Activated CD8-positive, alpha-beta memory T cell treated with anti-CD3 and anti-CD28 coated beads, Interleukin-2, amount 50 U/mL, for 1 hour (primary cell): Measurements from ENCODE around the gene NELL1.
"Not testable (repeated sequence)": the region's sequence is repeated elsewhere in the genome, so short reads cannot be mapped to it uniquely, and the experiment has no call there.

Experiments used
- DNase-seq: peaks from one replicate; pipeline ENCODE4 v3.0.0-alpha.2; 2020; ENCODE audit errors: extremely low read depth

The NELL1 gene

GRCh38 chr11:20762980-20763379, 93.6 kb downstream of the NELL1 start:
- no peak for DNase-seq

DNA sequence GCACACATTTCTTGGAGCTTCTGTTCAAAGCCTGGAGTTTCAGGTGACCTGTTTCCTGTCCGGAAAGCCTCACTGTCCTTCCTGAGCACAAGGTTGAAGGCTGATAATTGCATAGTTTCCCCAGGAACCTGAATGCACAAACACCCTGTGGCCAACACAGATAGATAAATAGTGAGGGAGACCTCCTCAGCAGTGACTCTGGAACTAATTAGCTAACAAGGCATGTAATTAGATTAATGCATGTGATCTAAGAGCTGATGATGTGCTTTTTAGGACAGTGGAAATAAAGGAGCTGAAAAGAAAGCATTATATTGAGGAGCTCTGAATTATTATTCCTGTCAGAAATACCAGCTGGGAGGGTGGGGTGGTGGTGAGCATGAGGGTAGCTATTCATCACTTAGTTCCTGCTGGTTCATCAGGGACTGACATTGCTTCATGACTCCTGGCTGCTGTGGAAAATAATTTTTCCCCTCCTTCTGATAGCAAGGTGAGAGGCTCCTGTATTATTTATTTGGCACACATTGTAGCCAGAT, 101.1 kb downstream of the NELL1 start:
- no peak for DNase-seq

DNA sequence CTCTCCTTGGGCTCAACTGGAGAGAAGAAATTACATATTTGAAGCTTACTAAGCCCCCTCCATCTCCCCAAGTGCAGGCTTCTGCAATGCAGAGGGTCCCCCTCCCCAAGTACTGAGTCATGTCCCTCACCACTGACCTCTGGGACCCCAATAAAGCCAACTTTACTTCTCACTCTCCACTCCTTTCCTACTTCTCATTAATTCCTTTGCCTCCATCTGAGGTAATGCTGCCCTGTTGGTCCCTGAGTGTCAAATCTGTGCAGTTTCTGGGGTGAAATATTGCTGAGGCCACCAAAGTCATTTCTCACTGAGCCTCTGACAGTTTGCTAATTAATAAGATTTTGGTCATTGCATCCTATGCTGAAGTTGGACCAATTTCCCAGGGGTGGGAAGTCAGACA, 101.6 kb downstream of the NELL1 start:
- no peak for DNase-seq

GRCh38 chr11:20771681-20772080, 102.3 kb downstream of the NELL1 start:
- no peak for DNase-seq

DNA sequence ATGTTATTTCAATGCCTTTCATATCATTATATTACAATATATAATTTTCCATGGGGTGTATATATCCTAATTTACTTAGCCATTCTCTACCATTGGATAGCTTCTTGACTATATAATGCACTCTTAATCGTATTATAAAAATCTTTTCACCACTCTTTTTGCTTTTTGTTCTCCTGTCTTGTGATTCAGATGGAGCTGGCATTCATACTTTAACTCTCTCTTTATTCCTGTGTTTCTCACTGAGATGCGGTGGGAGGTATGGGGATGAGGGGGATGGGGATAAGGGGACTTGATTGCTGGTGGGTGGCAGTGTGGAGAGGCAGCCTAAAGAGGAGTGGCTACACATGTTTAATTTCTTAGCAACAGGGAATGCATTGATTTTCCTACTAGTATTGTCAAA, 105.9 kb downstream of the NELL1 start:
- no peak for DNase-seq

GRCh38 chr11:20782775-20783174, 113.4 kb downstream of the NELL1 start:
- no peak for DNase-seq

DNA sequence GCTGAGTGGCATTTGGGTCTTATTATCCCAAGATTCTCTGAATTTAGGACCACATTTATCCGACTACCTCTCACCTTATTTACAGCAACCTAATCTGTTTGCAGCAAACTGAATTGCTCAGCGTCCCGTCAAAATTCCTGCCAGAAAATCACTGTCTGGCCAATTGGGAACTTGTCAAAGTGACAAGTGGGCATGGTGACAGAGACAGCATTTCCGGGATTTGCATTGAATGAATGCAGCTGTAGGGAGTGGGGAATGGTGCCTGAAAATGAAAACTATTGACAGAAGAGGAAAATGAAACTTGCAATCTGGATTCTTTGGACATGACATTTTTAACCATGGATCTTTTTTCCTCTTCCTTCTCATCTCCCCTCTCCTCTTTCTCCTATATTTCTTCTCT, 113.8 kb downstream of the NELL1 start:
- no peak for DNase-seq

DNA sequence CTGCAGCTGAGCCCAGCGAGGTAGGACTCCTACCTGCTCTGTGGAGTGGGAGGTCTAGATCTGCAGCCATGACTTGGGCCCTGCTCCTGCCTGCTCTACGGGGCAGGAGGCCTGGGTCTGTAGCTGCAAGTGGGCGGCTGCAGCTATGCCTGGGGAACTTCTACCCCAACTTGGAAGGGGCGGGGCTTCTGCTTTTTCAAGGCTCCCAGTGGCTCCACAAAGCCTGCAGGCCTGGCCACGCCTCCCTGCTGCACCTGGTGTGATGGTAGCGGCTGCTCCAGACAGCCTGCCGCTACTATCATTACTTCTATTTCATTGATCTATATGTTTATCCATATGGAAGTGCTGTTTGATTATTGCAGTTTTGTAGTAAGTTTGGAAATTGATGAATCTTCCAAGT, 121.2 kb downstream of the NELL1 start:
- no peak for DNase-seq

GRCh38 chr11:20795005-20795404, 125.6 kb downstream of the NELL1 start:
- no peak for DNase-seq

GRCh38 chr11:20808328-20808727, 138.9 kb downstream of the NELL1 start:
- DNase-seq = no peak

DNA sequence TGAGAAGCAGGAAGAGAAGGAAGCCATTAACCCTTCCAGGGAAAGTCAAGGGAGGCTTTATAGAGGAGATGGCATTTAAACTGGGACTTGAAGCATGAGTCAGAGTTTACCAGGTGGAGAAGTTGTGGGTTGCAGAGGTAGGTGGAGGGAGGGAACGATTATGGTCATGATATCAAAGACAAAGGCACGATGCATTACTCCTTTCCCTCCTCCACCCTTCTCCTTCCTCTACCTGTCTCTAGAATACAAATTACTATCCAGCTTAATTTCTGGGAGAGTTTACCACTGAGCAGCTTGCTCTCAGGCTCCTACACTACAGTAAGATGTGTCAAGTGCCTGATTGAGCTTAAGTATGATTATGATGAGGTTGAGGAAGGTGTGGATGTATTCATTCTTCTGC, 151.7 kb downstream of the NELL1 start:
- no peak for DNase-seq

GRCh38 chr11:20821470-20821869, 152.1 kb downstream of the NELL1 start:
- no peak for DNase-seq

DNA sequence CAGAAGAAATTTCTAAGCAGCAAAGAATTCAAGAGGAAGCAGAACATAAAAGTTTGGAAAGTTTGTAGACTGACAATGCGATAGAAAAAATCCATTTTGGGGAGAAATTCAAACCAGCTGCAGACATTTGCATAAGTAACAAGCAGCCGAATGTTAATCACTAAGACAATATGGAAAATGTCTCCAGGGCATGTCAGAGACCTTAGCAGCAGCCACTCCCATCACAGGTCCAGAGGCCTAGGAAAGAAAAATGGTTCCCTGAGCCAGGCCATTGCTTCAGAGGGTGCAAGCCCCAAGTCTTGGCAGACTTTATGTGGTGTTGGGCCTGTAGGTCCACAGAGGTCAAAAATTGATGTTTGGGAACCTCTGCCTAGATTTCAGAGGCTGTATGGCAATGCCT, 155.4 kb downstream of the NELL1 start:
- no peak for DNase-seq

- no peak for DNase-seq
Observed at GRCh38 chr11:20835561-20835960, 166.2 kb downstream of the NELL1 start.

DNA sequence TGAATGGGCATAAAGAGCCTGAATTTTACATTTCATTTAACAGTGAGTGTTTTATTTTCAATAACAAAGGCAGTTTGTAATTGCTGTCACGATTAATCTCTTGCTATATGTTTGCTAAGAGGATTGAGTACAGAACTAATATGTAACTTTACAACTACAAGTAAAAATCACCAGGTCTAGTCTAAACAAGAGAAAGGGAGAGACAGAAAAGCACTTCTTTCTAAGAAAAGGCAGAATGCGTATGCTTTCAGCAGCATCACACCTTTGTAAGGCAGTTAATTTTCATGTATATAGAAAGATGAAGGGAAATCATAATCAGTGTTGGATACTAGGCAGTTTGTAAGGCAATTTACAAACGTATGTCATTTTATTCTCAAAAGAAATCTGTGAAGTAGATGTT, 169.8 kb downstream of the NELL1 start:
- no peak for DNase-seq

DNA sequence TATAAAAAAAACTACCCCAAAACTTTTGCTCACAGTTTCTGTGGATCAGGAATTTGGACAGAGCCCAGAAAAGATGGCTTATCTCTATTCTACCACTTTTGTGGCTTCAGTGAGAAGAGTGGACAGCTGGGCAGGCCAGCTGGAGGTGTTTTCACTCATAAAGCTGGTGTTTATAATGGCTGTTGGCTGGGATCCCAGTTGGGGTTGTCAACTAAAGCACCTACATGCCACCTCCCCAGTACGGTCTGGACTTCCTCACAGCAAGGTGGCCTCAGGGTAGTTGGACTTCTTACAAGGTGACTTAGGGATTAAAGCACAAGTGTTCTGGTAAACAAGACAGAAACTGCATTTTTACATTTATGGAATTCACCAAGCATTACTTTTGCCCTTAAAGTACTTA, 171.0 kb downstream of the NELL1 start:
- DNase-seq = no peak

DNA sequence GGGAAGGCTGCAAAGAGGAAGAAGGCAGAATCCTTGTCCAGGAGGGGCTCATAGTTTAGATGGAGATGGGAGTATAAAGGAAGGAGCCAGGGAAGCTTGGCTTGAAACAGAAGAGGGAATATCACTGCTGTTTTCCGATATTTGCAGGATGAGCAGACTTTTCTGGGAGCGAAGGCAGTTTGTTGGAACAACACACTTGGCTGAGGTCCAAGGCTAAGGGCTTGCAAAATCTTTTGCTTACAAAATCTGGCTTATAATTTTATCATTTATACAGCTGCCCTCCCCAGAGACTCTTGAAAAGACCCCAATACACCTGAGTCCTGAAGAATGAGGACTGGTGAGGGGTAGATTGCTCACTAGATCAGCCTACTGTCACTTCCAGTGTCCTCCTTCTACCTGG, 174.8 kb downstream of the NELL1 start:
- no peak for DNase-seq

GRCh38 chr11:20844630-20845029, 175.2 kb downstream of the NELL1 start:
- no peak for DNase-seq

DNA sequence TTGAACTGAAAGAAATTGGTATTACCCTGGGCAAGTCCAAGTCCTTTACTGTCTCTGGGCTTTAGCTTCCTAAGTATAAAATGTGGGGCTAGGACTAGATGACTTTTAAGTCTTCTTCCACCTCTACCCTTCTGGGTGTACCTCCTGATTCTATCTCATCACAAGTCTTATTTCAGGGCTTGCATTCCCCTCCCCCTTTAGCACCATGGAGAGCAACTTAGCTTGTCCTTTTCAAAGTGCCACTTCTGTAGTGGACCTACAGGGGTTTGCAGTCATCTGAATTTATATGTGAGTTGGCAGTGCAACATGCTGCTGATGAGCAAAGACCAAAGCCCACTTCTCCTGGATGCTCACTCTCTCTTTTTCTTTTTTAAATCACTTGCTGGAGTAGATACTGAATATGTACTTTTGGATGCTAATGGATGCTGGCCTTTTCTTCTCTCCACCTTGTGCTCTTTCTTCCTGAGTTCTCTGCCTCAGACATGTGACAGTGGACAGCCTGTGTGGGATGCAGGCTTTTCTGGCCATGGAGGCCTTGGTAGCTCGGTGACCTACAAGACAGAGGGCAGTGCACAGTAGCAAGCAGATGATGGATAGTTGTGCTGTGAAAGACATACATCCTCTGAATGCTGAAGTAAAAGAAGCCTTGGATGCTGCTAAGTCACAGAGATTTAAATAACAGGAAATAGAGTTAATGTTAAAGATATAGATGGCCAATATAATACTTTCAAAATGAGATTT, 185.0 kb downstream of the NELL1 start:
- DNase-seq = no peak

DNA sequence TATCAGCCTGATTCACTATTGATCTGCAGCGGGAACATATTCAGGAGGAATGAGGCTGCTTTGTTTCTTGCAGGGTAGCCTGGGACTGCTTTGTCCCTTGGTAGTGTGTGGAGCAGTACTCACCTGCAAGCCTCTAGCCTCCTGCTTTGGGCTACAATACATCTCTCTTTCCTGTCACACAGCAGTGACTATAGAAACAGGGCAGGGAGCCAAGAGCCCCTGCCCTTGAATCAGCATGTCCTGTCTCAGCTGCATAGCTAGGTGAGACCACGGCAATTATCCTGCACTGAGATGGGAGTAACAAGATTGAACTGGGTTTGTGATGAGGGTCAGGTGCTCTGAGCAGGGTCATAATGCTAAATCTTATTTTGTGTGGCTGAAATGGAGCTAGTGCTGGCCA, 191.9 kb downstream of the NELL1 start:
- DNase-seq = no peak

DNA sequence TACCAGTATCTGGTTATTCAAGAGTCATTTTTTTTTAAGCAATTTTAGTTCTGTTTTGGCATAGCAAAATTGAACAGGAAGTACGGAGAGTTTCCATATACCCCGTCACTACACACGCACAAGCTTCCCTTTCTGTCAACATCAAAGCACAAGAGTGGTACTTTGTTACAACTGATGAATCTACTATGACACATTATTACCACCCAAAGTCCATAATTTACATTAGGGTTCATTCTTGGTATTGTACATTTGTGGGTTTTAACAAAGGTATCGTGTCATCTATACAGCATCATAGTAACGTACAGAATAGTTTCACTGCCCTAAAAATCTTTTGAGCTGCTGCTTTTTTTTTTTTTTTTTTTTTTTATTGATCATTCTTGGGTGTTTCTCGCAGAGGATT, 192.9 kb downstream of the NELL1 start:
- DNase-seq = not testable (repeated sequence)

DNA sequence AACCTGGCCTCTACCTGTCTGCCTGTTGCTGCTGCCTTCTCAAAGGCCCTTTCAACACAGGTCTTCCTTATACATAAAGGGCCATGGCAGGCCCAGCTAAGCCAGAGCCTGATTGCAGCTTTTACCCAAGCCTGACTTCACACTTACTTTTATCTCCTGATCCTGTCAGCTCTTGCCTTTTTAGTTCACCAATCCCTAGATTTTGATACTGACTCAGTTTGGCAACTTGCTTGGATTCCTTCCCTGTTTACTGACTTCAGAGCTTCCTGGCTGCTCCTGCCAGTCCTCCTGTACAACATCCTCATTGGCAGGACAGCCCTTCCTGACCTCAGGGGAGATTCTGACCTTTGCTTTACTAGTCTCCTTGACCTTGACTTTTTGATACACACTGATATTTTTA, 195.2 kb downstream of the NELL1 start:
- no peak for DNase-seq

DNA sequence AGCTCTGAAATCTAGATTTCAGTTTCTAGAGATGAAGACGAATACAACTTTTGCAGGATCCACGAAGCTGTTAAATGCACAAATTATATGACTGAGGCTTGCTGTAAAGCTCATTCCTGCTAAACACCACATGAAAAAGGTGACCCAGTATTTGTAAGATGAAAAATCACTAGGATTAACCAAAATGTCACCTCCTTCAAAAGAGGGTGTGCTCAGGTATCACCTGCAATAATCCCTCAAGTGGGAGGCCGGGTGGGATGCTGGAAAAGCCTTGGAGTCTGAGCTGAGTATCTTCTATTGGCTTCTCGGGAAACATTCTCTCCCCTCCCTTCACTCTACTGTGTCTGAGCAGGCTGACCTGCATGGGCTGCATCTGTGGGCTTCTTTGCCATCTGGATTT, 195.8 kb downstream of the NELL1 start:
- DNase-seq = no peak

GRCh38 chr11:20869123-20869522, 199.7 kb downstream of the NELL1 start:
- DNase-seq = no peak
